HUES64 (cell line): ENCODE measurements around the gene DHX34.
"Not testable (repeated sequence)": the region's sequence is repeated elsewhere in the genome, so short reads cannot be mapped to it uniquely, and the experiment has no call there.

Source experiments
- H3K27ac ChIP-seq: 2 replicates; pipeline ENCODE4 v1.7.0; 2013; ENCODE audit warnings: low read depth, low read length, inconsistent platforms
- H3K27me3 ChIP-seq: 2 replicates; pipeline ENCODE4 v1.6.1; 2013; ENCODE audit warnings: mild to moderate bottlenecking, low read length; ENCODE audit not compliant: insufficient read depth
- H3K36me3 ChIP-seq: 2 replicates; pipeline ENCODE4 v1.6.1; 2013; ENCODE audit warnings: mild to moderate bottlenecking, low read length; ENCODE audit not compliant: insufficient read depth
- H3K4me1 ChIP-seq: 2 replicates; pipeline ENCODE4 v1.6.1; 2013; ENCODE audit warnings: mild to moderate bottlenecking, low read length, moderate library complexity; ENCODE audit not compliant: insufficient read depth
- H3K4me3 ChIP-seq: 2 replicates; pipeline ENCODE4 v1.5.1; 2013; ENCODE audit warnings: mild to moderate bottlenecking, low read length, moderate library complexity
- H3K9ac ChIP-seq: 2 replicates; pipeline ENCODE4 v1.6.1; 2013; ENCODE audit warnings: mild to moderate bottlenecking, low read depth, low read length
- H3K9me3 ChIP-seq: 2 replicates; pipeline ENCODE4 v1.6.1; 2013; ENCODE audit warnings: low read depth, low read length; ENCODE audit not compliant: insufficient read depth
- WGBS: fragments of 150-250, 120-280 bp; methylation state at CpG from one replicate; pipeline ENCODE4 v1.1.7; 2013; ENCODE audit warnings: missing lambda C conversion rate; 5-methylcytosine and 5-hydroxymethylcytosine counted together

Gene DHX34

GRCh38 chr19:47351548-47351947 is 2.4 kb downstream of the DHX34 start:
- Histone ChIP-seq H3K9ac (no peak overlapping the region), H3K4me3 (no peak overlapping the region)
- 88% methylated on average over 3 of the region's 3 CpGs for WGBS

GRCh38 chr19:47352095-47352494 is 3.0 kb downstream of the DHX34 start:
- peak overlapping the region; percentile 40; the same call in 1 of the 2 replicates for H3K27ac ChIP-seq
- H3K9me3 ChIP-seq: no peaks in the 10 kb centered on the region
- no peak overlapping the region for H3K9ac ChIP-seq
- no peak overlapping the region for H3K4me3 ChIP-seq
- no peaks in the 10 kb centered on the region for H3K4me1 ChIP-seq
- WGBS: 90% methylated on average over 2 of the region's 2 CpGs
- H3K27me3 ChIP-seq: no peaks in the 10 kb centered on the region
- peaks cover 50% of the 10 kb centered on the region for H3K36me3 ChIP-seq

More at GRCh38 chr19:47351548-47351947, 2.4 kb downstream of the DHX34 start:
- Histone ChIP-seq H3K9me3 (no peaks in the 10 kb centered on the region), H3K4me1 (no peaks in the 10 kb centered on the region), H3K27ac (peak overlapping the region; percentile 40; the same call in 1 of the 2 replicates), H3K27me3 (no peaks in the 10 kb centered on the region), H3K36me3 (peaks cover 45% of the 10 kb centered on the region)

- Histone ChIP-seq H3K9ac (no peak overlapping the region), H3K27ac (no peak overlapping the region), H3K4me3 (no peak overlapping the region), H3K4me1 (no peaks in the 10 kb centered on the region), H3K9me3 (no peaks in the 10 kb centered on the region), H3K27me3 (no peaks in the 10 kb centered on the region), H3K36me3 (peaks cover 62% of the 10 kb centered on the region)
- WGBS: 96% methylated on average over 24 of the region's 24 CpGs
Observed at GRCh38 chr19:47353307-47353712, 4.2 kb downstream of the DHX34 start.

GRCh38 chr19:47356900-47357299 is 7.8 kb downstream of the DHX34 start:
- no peaks in the 10 kb centered on the region for H3K9me3 ChIP-seq
- no peak overlapping the region for H3K4me3 ChIP-seq
- H3K27me3 ChIP-seq: no peaks in the 10 kb centered on the region
- peaks cover 95% of the 10 kb centered on the region for H3K36me3 ChIP-seq
- 97% methylated on average over 6 of the region's 6 CpGs for WGBS
- H3K9ac ChIP-seq: no peak overlapping the region
- no peaks in the 10 kb centered on the region for H3K4me1 ChIP-seq
- H3K27ac ChIP-seq: no peak overlapping the region

- no peaks in the 10 kb centered on the region for H3K4me1 ChIP-seq
Observed at GRCh38 chr19:47357788-47358680, 8.9 kb downstream of the DHX34 start.

GRCh38 chr19:47358936-47359335 is 9.8 kb downstream of the DHX34 start:
- no peaks in the 10 kb centered on the region for H3K9me3 ChIP-seq
- no peak overlapping the region for H3K9ac ChIP-seq
- H3K36me3 ChIP-seq: peaks cover 96% of the 10 kb centered on the region
- no peaks in the 10 kb centered on the region for H3K27me3 ChIP-seq
- WGBS: 95% methylated on average over 6 of the region's 6 CpGs
- no peak overlapping the region for H3K27ac ChIP-seq
- H3K4me3 ChIP-seq: no peak overlapping the region
- H3K4me1 ChIP-seq: no peaks in the 10 kb centered on the region

More at GRCh38 chr19:47357788-47358680, 8.9 kb downstream of the DHX34 start:
- H3K27me3 ChIP-seq: no peaks in the 10 kb centered on the region
- no peaks in the 10 kb centered on the region for H3K9me3 ChIP-seq
- no peak overlapping the region for H3K27ac ChIP-seq
- 96% methylated on average over 28 of the region's 28 CpGs for WGBS
- H3K36me3 ChIP-seq: peaks cover 95% of the 10 kb centered on the region
- no peak overlapping the region for H3K4me3 ChIP-seq
- H3K9ac ChIP-seq: no peak overlapping the region

- Histone ChIP-seq H3K27ac (no peak overlapping the region), H3K36me3 (peaks cover 87% of the 10 kb centered on the region), H3K4me3 (no peak overlapping the region), H3K9me3 (no peaks in the 10 kb centered on the region), H3K9ac (no peak overlapping the region), H3K4me1 (no peaks in the 10 kb centered on the region), H3K27me3 (no peaks in the 10 kb centered on the region)
- 96% methylated on average over 21 of the region's 21 CpGs for WGBS
Observed at GRCh38 chr19:47362321-47362720, 13.2 kb downstream of the DHX34 start.

- H3K4me1 ChIP-seq: no peaks in the 10 kb centered on the region
- no peak overlapping the region for H3K4me3 ChIP-seq
- H3K36me3 ChIP-seq: peaks cover 78% of the 10 kb centered on the region
- H3K27me3 ChIP-seq: no peaks in the 10 kb centered on the region
- 91% methylated on average over 13 of the region's 13 CpGs for WGBS
- H3K27ac ChIP-seq: no peak overlapping the region
- no peak overlapping the region for H3K9ac ChIP-seq
- H3K9me3 ChIP-seq: no peaks in the 10 kb centered on the region
Observed at GRCh38 chr19:47363758-47364531, 14.8 kb downstream of the DHX34 start.

GRCh38 chr19:47365455-47365854 is 16.3 kb downstream of the DHX34 start:
- not testable (repeated sequence) for H3K9ac ChIP-seq, H3K27me3 ChIP-seq

GRCh38 chr19:47370045-47370611 is 21.0 kb downstream of the DHX34 start:
- no peaks in the 10 kb centered on the region for H3K4me1 ChIP-seq
- no peak overlapping the region for H3K9ac ChIP-seq
- H3K9me3 ChIP-seq: no peaks in the 10 kb centered on the region
- WGBS: 94% methylated on average over 10 of the region's 10 CpGs
- no peak overlapping the region for H3K27ac ChIP-seq
- no peak overlapping the region for H3K4me3 ChIP-seq
- H3K27me3 ChIP-seq: no peaks in the 10 kb centered on the region
- H3K36me3 ChIP-seq: peaks cover 71% of the 10 kb centered on the region

More at GRCh38 chr19:47365455-47365854, 16.3 kb downstream of the DHX34 start:
- WGBS: 95% methylated on average over 6 of the region's 10 CpGs
- H3K27ac ChIP-seq, H3K4me1 ChIP-seq, H3K4me3 ChIP-seq, H3K9me3 ChIP-seq: not testable (repeated sequence)
- H3K36me3 ChIP-seq: peaks cover 79% of the 10 kb centered on the region

GRCh38 chr19:47371261-47371660 is 22.1 kb downstream of the DHX34 start:
- no peaks in the 10 kb centered on the region for H3K4me1 ChIP-seq
- H3K9ac ChIP-seq: no peak overlapping the region
- H3K27me3 ChIP-seq: no peaks in the 10 kb centered on the region
- peaks cover 75% of the 10 kb centered on the region for H3K36me3 ChIP-seq
- no peak overlapping the region for H3K4me3 ChIP-seq
- H3K9me3 ChIP-seq: no peaks in the 10 kb centered on the region
- WGBS: 94% methylated on average over 9 of the region's 9 CpGs
- no peak overlapping the region for H3K27ac ChIP-seq
